HepG2 (cell line): Measurements from ENCODE around the gene BCKDHA. TPM values are rescaled to one million over a fixed set of nuclear protein-coding genes. Genes with fewer than 3 reads are reported as not detected.

ENCODE experiments used
- CCAR2 ChIP-seq: fragments of 200-400 bp; formaldehyde crosslinking; optimal IDR thresholded peaks from 2 replicates; pipeline ENCODE3; 2018; ENCODE audit warnings: low read depth, mild to moderate bottlenecking, low read length, moderate library complexity
- EHMT2 ChIP-seq: fragments of 200-600 bp; sonication (generic); IDR thresholded peaks from 2 replicates; pipeline ENCODE4 v1.7.0; 2017; ENCODE audit warnings: antibody characterized with exemption, low read depth, low read length, borderline replicate concordance
- ELF4 ChIP-seq: sonication (generic); formaldehyde crosslinking; IDR thresholded peaks from 2 replicates; pipeline ENCODE4 v1.5.0; 2020; ENCODE audit warnings: missing genetic modification reagents, mild to moderate bottlenecking, moderate library complexity, borderline replicate concordance
- KLF16 ChIP-seq, 2 experiments: sonication (generic) in 1 of 2; formaldehyde crosslinking in 1 of 2; IDR thresholded peaks; 2 replicates each; pipeline versions ENCODE4 v1.6.1 to v1.8.0; 2016 to 2023; ENCODE audit warnings: missing genetic modification reagents in 2 of 2, missing compliant biosample characterization in 1 of 2
- ZNF292 ChIP-seq: sonication (generic); formaldehyde crosslinking; IDR thresholded peaks from 2 replicates; pipeline ENCODE4 v1.8.1; 2022; ENCODE audit warnings: mild to moderate bottlenecking, low read depth, missing genetic modification reagents, borderline replicate concordance
- polyA plus RNA-seq, 8 experiments: library from polyadenylated mRNA; depleted of rRNA in 3 of 8; stranded (reverse) in 7 of 8; unstranded in 1 of 8; fragments of >200 nt; fragmentation: Illumina TruSeq in 4 of 8; extraction: Trizol in 4 of 8; gene quantifications; 2 replicates each; pipeline versions ENCODE4 v1.2.1 to v1.2.3, GENCODE V29; 2011 to 2016; ENCODE audit warnings: low read depth in 4 of 8, missing spikeins in 1 of 8, mixed read lengths in 1 of 8; ENCODE audit not compliant: insufficient read depth in 1 of 8
- total RNA-seq, 5 experiments: library from RNA; depleted of rRNA; stranded (reverse); fragments of >200 nt; fragmentation: Illumina TruSeq; extraction: Trizol; gene quantifications; 2 replicates each; pipeline ENCODE4 v1.2.3, GENCODE V29; 2016; ENCODE audit warnings: low read depth in 1 of 5
- TF ChIP-seq, protein P1 (sequence below): sonication (generic); formaldehyde crosslinking; IDR thresholded peaks from 2 replicates; pipeline ENCODE4 v1.4.0; 2020; ENCODE audit warnings: mild to moderate bottlenecking, missing genetic modification reagents
- TF ChIP-seq, protein P2 (sequence below): fragments of 450-650 bp; IDR thresholded peaks from 2 replicates; pipeline ENCODE4 v1.6.1; 2017; ENCODE audit warnings: mild to moderate bottlenecking
- TF ChIP-seq, protein P3 (sequence below): sonication (generic); formaldehyde crosslinking; IDR thresholded peaks from 2 replicates; pipeline ENCODE4 v1.4.0; 2020; ENCODE audit warnings: missing genetic modification reagents, mild to moderate bottlenecking, borderline replicate concordance
- TF ChIP-seq, protein P4 (sequence below): sonication (generic); formaldehyde crosslinking; IDR thresholded peaks from 2 replicates; pipeline ENCODE4 v1.5.0; 2020; ENCODE audit warnings: missing genetic modification reagents

BCKDHA gene
- total and polyA plus RNA-seq, 2 of the 13 experiments (the other 11 are each of a cell fraction or from before 2014, with no cell fraction given), result 11.8 to 31.5 TPM

DNA sequence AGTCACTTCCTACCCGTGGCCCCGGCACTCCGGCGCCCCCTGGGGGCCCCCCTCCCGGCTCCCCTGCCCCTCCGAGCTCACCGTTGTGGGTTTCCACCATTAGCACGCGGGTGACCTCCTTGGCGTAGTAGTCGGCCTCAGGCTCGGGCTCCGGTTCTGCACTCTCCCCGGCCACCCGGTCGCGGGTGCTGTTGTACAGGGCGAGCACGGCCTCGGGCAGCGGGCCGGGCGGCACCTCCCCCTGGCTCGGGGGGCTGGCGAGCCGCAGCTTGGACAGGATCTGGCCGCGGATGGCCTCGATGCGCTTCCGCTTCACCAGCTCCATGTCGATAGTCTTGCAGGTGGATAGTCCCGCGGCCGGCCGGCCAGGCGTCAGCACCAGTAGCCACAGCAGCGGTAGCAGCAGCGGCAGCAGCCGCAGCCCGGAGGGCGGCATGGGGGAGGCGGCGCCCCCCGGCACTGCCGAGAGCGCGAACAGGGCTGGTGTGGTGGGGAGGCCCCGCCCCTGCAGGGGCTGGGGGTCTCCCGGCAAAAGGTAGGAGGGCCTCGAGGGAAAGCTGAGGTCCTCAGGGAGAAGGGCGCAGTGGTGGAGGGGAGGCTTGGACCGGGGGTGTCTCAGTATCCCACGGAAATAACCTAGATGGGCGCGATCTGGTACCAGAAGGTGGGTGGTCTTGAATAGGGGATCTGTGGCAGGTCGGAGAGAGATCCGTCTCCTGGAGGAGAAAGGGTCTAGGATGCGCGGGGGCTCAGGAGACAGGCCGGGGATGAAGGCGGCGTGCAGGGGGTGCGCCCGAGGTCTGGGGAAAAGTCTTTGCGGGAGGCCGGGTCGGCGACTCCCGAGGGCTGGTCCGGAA, 44.8 kb upstream of the BCKDHA start (continued):
- TF ChIP-seq, protein P1, sequence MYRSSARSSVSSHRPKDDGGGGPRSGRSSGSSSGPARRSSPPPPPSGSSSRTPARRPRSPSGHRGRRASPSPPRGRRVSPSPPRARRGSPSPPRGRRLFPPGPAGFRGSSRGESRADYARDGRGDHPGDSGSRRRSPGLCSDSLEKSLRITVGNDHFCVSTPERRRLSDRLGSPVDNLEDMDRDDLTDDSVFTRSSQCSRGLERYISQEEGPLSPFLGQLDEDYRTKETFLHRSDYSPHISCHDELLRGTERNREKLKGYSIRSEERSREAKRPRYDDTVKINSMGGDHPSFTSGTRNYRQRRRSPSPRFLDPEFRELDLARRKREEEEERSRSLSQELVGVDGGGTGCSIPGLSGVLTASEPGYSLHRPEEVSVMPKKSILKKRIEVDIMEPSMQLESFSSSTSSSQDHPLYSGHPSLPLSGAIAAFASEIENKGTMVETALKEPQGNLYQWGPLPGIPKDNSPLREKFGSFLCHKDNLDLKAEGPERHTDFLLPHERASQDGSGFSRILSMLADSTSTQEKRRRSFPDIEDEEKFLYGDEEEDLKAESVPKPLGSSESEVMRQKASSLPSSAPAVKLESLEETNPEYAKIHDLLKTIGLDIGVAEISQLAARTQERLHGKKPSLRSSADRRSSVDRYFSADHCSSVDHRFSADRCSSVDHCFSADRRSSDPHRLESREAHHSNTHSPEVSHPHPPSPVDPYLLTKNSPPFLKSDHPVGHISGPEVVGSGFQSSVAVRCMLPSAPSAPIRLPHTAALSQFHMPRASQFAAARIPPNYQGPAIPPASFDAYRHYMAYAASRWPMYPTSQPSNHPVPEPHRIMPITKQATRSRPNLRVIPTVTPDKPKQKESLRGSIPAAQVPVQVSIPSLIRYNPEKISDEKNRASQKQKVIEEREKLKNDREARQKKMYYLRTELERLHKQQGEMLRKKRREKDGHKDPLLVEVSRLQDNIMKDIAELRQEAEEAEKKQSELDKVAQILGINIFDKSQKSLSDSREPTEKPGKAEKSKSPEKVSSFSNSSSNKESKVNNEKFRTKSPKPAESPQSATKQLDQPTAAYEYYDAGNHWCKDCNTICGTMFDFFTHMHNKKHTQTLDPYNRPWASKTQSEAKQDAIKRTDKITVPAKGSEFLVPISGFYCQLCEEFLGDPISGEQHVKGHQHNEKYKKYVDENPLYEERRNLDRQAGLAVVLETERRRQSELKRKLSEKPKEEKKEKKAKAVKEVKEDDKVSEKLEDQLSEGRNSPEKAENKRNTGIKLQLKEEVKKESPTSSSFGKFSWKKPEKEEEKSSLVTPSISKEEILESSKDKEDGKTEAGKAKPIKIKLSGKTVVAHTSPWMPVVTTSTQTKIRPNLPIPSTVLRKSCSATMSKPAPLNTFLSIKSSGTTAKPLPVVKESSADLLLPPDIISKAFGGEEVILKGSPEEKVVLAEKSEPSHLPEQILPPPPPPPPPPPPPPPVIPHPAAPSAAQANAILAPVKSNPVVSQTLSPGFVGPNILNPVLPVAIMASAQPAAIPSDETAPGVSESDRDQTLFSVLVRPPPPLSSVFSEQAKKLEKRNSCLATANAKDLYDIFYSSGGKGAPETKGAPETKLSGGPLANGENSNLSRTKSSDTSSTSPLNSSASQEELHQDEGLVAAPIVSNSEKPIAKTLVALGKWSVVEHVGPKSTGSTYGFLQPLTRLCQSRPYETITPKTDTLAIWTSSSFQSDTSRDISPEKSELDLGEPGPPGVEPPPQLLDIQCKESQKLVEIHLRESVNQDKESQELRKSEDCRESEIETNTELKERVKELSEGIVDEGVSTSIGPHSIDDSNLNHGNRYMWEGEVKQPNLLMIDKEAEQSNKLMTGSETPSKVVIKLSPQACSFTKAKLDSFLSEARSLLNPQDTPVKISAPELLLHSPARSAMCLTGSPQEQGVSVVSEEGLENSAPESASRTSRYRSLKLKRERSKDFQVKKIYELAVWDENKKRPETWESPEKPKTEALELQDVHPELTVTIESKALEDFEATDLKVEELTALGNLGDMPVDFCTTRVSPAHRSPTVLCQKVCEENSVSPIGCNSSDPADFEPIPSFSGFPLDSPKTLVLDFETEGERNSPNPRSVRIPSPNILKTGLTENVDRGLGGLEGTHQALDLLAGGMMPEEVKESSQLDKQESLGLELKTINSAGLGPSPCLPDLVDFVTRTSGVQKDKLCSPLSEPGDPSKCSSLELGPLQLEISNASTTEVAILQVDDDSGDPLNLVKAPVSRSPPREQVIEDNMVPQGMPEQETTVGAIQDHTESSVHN, result no peak
- TF ChIP-seq ZNF292 (CRISPR knock-in tag) (no peak), KLF16 (CRISPR knock-in tag; IDR thresholded peaks at IDR 0.05) (no peak), EHMT2 (no peak), CCAR2 (no peak), ELF4 (no peak)
- TF ChIP-seq, protein P2, sequence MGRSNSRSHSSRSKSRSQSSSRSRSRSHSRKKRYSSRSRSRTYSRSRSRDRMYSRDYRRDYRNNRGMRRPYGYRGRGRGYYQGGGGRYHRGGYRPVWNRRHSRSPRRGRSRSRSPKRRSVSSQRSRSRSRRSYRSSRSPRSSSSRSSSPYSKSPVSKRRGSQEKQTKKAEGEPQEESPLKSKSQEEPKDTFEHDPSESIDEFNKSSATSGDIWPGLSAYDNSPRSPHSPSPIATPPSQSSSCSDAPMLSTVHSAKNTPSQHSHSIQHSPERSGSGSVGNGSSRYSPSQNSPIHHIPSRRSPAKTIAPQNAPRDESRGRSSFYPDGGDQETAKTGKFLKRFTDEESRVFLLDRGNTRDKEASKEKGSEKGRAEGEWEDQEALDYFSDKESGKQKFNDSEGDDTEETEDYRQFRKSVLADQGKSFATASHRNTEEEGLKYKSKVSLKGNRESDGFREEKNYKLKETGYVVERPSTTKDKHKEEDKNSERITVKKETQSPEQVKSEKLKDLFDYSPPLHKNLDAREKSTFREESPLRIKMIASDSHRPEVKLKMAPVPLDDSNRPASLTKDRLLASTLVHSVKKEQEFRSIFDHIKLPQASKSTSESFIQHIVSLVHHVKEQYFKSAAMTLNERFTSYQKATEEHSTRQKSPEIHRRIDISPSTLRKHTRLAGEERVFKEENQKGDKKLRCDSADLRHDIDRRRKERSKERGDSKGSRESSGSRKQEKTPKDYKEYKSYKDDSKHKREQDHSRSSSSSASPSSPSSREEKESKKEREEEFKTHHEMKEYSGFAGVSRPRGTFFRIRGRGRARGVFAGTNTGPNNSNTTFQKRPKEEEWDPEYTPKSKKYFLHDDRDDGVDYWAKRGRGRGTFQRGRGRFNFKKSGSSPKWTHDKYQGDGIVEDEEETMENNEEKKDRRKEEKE, result no peak
- TF ChIP-seq, protein P3, sequence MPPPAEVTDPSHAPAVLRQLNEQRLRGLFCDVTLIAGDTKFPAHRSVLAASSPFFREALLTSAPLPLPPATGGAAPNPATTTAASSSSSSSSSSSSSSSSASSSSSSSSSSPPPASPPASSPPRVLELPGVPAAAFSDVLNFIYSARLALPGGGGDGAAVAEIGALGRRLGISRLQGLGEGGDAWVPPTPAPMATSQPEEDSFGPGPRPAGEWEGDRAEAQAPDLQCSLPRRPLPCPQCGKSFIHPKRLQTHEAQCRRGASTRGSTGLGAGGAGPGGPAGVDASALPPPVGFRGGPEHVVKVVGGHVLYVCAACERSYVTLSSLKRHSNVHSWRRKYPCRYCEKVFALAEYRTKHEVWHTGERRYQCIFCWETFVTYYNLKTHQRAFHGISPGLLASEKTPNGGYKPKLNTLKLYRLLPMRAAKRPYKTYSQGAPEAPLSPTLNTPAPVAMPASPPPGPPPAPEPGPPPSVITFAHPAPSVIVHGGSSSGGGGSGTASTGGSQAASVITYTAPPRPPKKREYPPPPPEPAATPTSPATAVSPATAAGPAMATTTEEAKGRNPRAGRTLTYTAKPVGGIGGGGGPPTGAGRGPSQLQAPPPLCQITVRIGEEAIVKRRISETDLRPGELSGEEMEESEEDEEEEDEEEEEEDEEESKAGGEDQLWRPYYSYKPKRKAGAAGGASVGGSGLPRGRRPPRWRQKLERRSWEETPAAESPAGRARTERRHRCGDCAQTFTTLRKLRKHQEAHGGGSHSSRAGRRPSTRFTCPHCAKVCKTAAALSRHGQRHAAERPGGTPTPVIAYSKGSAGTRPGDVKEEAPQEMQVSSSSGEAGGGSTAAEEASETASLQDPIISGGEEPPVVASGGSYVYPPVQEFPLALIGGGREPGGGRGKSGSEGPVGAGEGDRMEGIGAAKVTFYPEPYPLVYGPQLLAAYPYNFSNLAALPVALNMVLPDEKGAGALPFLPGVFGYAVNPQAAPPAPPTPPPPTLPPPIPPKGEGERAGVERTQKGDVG, result peak; percentile 37; the same call in 1 of the 2 replicates
- TF ChIP-seq, protein P4, sequence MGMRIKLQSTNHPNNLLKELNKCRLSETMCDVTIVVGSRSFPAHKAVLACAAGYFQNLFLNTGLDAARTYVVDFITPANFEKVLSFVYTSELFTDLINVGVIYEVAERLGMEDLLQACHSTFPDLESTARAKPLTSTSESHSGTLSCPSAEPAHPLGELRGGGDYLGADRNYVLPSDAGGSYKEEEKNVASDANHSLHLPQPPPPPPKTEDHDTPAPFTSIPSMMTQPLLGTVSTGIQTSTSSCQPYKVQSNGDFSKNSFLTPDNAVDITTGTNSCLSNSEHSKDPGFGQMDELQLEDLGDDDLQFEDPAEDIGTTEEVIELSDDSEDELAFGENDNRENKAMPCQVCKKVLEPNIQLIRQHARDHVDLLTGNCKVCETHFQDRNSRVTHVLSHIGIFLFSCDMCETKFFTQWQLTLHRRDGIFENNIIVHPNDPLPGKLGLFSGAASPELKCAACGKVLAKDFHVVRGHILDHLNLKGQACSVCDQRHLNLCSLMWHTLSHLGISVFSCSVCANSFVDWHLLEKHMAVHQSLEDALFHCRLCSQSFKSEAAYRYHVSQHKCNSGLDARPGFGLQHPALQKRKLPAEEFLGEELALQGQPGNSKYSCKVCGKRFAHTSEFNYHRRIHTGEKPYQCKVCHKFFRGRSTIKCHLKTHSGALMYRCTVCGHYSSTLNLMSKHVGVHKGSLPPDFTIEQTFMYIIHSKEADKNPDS (CRISPR knock-in tag), result no peak
